Colon (tissue), 2 donors: ENCODE measurements around the gene REPS1.
"Not testable (repeated sequence)": the region's sequence is repeated elsewhere in the genome, so short reads cannot be mapped to it uniquely, and the experiment has no call there.

Experiments
- FAIRE-seq: peaks from 2 replicates; lab custom pipeline; 2012; peaks lifted over from hg19 to GRCh38; lab: Jason Lieb, UNC
- donor health status: control.
- donor health status: control.

REPS1 gene, protein sequence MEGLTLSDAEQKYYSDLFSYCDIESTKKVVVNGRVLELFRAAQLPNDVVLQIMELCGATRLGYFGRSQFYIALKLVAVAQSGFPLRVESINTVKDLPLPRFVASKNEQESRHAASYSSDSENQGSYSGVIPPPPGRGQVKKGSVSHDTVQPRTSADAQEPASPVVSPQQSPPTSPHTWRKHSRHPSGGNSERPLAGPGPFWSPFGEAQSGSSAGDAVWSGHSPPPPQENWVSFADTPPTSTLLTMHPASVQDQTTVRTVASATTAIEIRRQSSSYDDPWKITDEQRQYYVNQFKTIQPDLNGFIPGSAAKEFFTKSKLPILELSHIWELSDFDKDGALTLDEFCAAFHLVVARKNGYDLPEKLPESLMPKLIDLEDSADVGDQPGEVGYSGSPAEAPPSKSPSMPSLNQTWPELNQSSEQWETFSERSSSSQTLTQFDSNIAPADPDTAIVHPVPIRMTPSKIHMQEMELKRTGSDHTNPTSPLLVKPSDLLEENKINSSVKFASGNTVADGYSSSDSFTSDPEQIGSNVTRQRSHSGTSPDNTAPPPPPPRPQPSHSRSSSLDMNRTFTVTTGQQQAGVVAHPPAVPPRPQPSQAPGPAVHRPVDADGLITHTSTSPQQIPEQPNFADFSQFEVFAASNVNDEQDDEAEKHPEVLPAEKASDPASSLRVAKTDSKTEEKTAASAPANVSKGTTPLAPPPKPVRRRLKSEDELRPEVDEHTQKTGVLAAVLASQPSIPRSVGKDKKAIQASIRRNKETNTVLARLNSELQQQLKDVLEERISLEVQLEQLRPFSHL

DNA sequence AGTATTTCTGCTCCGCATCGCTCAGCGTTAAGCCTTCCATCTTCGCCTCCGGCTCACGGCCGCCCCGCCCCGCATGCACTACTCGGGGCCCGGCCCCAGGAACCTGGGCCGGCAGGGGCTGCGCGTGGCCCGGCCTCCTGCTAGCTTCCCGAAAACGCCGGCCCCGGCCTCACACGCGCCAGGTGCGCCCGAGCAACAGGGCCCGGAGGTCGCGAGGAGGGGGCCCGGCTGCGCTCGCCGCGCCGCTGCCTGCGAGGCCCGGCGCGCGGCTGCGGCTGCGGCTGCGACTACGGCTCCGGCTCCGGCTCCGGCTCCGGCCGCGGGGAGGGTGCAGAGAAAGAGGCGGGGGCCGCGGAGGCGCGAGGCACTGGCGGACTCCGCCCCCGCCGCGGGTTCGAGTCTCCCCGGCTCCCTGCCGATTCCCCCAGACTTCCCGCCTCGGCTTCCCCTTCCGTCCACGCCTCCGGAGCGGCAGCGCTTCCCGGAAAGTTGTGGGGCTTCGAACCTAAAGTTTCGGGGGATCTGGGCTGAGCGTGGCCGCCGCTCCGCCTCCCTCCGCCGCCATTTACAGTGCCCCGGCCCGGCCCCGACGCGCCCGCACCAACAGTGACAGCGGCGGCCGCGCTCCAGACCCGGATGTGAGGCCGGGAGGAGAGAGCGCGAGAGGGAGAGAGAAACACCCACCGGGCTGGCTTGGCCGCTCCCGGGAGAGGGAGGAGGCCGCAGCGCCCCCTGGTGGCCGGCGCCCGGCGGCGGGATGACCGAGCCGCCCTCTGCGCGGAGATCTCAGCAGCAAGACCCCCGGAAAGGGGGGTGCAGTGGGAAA lies at the start of gene REPS1:
Gene REPS1, minus strand, starts transcription at position 611 of the 826 bp plus-strand sequence. Its CDS starts 571 bp downstream, at position 40.
- no peak for FAIRE-seq

DNA sequence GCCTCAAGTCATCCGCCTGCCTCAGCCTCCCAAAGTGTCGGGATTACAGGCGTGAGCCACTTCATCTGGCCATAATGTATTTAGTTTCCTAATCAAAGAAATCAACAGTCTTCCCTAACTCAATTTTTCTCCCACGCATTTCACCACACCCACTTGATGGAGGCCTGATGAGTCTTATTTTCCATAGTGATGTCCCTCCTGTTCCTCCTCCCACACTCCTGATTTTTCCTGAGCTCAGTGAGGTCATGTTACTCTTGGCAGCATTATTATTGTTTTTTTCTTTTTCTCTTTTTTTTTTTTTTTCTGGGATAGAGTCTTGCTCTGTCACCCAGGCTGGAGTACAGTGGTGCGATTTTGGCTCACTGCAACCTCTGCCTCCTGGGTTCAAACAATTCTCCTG lies 49.4 kb upstream of the REPS1 start:
- no peak for FAIRE-seq

DNA sequence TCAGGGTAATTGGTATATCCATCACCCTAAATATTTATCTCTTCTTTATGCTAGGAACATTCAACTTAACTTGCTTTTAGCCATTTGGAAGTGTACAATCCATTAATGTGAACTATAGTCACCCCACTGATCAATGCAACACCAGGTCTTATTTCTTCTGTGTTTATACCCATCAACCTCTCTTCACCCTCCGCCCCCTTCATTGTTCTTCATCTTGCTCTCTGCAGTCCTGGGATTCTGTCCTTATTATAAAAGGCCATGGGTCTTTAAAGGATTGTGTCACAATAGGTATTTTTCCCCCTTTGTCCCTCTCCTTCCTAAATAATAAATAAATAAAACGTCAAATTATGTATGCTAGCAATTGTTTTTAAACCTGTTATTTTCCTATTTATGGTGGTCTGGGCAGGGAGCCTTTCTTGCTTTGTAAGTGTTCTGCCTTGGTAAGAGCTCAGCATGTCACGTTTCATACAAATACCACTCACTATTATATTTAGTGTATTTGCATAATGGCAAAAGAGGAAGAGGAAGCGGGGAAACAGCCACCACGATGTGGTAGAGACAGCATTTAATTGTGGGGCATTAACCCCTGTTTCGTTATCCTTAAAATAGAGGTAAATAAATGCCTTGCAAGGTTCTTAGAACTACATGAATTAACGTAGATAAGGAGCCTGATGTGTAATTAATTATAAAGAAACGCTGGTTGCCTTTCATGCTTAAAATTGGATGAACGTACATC lies 42.3 kb upstream of the REPS1 start:
- FAIRE-seq: no peak

DNA sequence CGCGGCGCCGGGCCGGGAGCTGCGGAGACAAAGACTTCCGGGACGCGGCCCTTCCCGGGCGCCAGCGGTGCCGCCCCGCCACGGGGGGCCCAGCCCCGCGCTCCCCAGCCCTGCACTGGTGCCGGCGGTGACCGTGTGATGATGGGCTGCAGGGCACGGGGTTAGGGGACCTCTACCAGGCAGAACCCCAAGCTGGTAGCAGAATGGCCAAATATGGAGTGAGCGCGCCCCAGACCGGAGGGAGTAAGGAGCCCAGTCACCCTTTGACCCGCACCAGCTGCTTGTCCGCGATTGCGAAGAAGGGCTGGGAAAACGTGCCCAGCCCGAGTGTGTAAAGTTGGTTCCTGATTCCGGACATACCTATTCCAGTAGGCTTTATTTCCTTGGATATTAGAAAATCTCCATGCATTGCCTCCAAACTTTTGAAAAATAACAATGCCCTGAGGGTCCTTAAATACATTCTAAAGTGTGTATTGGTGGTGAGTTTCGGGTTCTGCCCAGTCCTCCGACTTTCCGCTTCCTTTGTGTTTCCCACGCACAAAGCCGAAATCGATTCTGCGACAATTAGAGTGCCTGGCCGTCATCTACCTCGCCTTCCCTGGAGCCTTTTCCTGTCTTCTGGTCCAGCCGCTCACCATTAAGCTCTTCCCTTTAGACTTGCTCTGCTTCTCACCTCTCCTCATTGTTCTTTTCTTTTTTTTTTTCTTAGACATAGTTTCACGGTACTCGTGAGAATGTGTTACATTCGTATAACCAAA lies 41.6 kb upstream of the REPS1 start:
- FAIRE-seq: no peak

DNA sequence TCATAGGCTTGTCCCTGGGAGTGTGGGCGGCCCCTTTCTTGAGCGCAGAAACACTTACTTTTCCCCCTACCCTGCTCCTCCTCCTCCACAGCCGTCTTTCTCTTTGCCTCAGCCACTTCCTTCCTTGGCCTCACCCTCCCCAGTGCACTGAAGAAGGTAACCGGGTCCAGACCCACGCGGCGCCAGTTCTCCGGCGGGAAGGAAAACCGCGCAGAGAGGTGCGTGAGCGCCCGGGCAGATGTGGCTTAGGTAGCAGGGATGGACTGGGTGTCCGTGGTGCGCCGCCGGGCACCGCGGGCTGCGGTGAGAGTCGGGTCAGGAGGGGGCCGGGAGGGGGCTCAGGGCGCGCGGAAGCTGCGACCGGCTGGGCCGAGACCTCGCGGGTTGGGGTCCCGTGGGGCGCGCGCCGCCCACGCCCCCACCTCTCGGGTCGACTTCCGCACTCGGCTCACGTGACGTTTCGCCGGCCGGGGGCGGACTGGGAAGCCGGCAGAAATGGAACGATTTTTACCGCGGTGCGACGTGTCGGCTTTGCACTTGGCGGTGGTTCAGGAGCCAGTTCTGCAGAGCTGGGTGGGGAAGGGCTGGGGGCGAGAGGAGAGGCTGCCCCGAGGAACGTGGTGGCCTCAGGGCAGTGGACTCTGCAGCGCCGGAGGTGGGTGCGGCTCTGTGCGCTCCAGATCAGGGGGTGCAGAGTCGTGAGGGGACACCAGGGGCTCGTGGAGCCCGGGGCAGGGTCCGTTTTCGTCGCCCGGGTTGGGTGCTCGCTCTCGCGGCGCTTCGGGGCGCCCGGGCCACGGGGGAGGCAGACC lies 40.8 kb upstream of the REPS1 start, which contains the start of gene ABRACL:
Gene ABRACL, plus strand, starts transcription at position 88 of the 812 bp plus-strand sequence. CDS start 5,416 bp downstream, outside the sequence.
- FAIRE-seq: no peak

DNA sequence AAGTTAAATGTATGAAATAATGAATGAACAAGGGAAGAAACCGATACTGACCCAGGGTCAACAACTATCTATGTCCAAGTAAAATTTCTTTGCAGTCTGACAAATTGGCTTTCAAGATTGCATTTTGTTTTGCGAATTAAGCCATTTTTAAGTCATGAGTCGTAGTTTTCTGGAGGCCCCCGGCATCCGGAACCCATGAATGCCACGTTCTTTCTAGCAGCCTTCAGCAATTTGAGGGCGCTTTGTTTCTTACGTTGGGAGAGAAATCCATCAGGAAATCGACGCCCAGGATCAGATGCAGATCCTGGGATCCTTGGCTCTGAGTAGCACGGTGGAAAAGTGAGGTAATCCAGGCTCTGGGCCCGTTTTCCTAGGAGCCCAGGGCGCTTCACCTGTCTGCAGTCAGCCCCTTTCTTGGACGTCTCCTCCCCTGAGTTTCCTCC lies 40.2 kb upstream of the REPS1 start:
- no peak for FAIRE-seq

DNA sequence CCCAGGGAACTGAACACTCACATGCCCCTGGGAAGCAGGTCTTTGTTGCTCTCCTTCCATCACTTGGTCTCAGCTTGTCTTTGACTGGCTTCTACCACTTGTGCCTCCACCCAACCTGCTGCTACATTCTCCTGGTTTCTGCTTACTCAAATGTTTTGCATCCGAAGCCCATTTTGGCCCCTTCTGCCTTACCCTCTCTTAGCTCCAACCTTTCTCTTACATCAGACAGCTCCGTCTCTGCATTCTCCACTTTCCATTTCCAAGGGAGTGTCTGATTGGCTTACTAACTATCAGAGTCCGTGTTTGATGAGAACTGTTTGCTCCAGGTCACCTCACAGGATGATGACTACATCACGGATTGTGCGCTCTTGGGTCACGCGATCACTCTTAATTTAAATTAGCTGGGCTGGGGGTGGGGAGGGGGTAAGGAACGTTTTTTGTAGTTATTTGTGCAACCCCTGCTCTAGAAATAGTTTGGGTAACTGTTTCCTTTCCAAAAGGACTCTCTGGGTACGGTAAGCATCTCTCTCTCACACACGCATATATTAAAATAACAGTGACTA lies 39.6 kb upstream of the REPS1 start:
- no peak for FAIRE-seq

DNA sequence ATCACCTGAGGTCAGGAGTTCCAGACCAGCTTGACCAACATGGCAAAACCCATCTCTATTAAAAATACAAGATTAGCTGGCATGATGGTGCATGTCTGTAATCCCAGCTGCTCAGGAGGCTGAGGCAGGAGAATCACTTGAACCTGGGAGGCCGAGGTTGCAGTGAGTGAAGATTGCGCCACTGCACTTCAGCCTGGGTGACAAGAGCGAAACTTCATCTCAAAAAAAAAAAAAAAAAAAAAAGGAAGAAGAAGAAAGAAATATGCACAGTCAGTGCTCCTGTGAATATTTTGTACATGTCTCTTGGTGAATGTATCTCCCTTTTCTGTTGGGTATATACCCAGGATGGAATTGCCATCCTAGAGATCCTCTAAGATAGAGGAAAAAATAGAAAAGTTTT lies 37.4 kb upstream of the REPS1 start:
- not testable (repeated sequence) for FAIRE-seq

DNA sequence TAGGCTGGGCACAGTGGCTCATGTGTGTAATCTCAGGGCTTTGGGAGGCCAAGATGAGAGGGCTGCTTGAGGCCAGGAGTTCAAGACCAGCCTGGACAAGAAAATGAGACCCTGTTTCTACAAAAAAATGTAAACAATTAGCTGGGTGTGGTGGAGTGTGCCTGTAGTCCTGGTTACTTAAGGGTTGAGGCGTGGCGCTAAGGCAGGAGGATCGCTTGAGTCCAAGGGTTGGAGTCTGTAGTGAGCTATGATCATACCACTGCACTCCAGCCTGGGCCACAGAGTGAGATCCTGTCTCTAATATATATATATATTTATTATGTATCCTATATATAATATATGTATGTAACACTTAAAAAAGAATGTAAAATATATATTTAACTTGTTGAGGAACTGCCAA lies 32.6 kb upstream of the REPS1 start:
- peak; percentile 77 for FAIRE-seq

DNA sequence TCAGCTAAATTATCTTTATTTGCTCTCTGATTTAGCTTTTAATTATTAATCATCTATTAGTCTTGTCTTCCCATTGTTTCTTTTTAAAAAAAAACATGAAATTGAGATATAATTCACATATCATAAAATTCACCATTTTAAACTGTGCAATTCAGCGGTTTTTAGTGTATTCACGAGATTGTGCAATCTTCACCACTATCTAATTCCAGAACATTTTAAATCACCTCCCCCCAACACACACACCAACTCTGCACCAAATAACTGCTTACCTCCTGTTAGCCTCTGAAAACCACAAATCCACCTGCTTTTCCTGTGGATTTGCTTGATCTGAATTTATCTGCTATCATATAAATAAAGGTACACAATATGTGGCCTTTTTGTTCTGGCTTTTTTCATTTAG lies 31.7 kb upstream of the REPS1 start:
- no peak for FAIRE-seq

DNA sequence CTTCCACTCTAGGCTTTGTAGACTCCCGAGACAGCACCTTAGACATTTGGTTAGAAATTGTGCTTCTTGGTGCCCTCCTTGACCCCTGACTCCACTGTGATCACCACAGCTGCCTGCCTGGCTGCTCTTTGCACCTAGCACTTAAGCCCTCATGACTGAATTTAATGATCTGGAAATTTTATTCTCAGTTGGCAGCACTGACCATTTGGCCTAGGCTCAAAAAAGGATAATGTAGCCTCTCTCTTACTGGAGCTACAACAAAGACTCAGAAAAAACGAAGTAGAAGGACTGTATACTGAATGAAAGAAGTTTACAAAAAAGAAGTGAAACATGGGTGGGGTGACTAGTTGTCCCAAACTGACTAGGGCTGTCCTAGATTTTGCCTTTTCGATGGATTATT lies 29.2 kb upstream of the REPS1 start:
- no peak for FAIRE-seq

DNA sequence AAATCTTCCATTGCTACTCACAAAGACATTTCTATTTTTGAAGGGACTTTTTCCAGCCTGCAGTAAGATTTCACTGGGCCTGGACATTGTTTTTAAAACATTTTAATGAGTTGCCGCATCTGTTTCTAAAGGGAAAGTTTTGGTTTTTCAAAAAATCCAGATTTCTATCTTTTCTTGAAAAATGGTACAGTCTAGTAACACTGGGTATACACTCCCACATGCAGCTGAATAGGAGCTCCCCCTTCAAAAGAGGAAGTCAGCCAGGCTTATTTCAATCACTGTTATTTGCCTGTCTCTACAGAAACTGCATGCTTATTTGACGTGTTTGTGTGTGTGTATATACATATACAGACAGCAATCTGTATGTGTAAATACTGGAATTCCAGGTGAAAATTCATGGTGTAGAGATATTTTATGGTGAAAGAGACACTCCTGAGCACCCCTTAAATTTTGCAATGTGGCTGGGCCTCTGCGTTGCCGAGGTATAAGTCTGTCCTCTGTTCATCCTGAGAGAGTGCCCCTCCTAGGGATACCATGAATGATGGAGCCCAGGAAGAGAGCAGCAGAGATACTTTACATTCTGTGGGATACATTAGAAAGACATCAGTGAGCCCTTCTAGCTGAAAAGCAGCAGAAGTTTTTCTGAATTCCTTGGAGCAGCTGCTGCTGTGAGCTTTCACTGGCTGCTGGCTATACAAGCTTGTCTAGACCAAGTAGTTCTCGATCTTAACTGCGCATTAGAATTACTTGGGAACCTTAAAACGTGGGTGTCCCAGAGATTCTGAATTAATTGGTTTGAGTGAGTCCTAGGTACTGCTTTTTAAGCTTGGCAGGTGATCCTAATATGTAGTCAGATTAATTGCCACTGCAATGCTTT lies 28.5 kb upstream of the REPS1 start:
- FAIRE-seq: no peak

DNA sequence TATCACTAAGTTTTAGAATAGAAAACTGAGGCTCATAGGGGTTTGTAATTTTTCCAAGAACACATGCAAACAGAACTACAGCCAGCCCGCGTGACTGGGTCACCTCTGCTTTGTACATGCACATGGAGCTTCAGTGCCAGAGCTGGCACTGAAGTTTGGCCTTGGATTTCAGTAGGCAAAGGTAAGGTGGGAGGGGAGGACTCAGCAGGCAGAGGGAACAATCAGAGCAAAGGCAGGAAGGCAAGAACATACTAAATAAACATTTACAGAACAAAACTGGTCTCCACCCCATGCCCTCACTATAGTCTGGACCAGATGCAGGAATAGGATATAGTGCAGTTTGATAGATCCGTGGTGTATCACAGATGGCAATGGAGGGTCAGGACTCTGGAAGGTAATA lies 26.9 kb upstream of the REPS1 start:
- no peak for FAIRE-seq

DNA sequence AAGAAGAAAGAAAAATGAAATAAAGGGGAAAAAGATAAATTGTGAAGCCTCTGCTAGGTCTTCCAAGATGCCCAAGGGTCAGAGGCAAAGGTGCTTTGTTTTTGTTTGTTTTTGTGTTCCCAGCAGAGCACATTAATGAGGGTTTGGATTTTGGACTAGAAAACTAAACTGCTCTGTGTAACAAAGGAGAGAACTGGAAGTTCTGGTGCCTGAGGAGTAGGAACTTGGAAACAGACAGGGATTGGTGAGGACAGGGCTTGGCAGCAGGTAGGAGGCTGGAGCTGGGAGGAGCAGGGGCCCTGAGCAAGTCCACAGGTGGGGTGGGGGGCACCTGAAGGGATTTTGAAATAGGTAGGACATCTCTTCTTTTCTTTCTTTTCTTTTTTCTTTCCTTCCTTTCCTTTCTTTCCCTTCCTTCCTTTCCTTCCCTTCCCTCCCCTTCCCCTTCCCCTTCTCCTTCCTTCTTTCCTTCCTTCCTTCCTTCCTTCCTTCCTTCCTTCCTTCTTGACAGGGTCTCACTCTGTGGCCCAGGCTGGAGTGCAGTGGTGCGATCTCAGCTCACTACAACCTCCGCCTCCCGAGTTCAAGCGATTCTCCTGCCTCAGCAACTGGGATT lies 25.2 kb upstream of the REPS1 start:
- FAIRE-seq: no peak

DNA sequence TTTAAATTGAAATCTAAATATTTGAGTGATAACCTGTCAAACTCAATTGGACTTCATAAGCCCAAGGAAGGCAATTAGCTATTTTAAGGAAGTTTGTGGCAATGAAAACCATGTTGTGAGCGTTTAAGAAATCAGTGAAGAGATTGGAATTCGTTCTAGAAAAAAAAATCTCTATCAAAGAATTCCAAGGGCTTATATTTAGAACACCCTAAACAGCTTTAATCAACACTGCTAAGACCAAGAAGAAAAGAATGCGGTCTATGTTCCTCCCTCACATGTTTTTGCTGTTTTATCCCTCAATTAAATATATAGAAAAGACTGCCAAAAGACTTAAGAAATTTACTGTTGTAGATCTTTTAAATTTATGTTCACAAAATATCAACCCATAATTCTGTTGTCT lies 23.9 kb upstream of the REPS1 start:
- no peak for FAIRE-seq

DNA sequence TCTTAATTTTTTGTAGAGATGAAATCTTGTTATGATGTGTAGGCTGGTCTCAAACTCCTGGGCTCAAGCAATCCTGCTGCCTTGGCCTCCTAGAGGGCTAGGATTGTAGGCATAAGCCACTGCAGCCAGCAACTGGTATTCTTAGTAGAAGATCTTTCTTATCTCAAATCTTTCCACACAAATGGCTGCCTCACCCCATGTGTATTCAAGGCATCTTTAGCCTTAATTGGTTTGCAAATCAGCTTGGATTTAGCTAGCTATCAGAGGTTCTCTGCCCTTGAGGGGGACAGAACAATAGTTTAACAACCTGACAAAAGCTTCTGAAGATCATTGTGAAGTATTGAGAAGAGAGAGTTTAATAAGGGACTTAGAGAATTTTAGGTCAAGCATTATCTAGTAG lies 22.6 kb upstream of the REPS1 start:
- no peak for FAIRE-seq

DNA sequence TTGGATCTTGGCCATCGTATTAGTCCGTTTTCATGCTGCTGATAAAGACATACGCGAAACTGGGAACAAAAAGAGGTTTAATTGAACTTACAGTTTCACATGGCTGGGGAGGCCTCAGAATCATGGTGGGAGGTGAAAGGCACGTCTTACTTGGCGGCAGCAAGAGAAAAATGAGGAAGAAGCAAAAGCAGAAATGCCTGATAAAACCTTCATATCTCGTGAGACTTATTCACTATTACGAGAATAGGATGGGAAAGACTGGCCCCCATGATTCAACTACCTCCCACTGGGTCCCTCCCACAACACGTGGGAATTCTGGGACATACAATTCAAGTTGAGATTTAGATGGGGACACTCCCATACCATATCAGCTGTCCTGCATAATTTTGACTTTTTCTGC lies 20.1 kb upstream of the REPS1 start:
- no peak for FAIRE-seq

DNA sequence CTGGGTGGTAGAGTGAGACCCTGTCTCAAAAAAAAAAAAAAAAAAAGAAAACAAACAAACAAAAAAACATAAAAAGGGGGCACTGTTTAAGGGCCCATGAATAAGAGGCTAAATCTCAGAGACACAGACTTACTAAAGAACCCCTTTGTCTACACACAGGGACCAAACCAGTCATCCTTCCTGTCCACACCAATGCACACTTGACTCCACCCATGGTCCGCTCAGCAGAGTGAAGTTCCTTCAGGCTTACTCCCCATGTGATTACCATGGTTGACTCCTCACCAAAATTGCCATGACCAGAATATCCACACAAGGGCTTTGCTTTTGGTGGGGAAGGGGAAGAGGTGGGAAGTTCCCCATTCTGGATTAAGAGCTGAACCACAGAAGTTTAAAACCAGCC lies 19.4 kb upstream of the REPS1 start:
- FAIRE-seq: no peak
